Activated CD8-positive, alpha-beta memory T cell treated with anti-CD3 and anti-CD28 coated beads, Interleukin-2, amount 50 U/mL, for 24 hours (primary cell): ENCODE results near the gene IGFL4.
"Not testable (repeated sequence)": the region's sequence is repeated elsewhere in the genome, so short reads cannot be mapped to it uniquely, and the experiment has no call there.

ENCODE experiments used
- DNase-seq: peaks from one replicate; pipeline ENCODE4 v3.0.0-alpha.2; 2020; ENCODE audit errors: extremely low read depth

The IGFL4 gene

DNA sequence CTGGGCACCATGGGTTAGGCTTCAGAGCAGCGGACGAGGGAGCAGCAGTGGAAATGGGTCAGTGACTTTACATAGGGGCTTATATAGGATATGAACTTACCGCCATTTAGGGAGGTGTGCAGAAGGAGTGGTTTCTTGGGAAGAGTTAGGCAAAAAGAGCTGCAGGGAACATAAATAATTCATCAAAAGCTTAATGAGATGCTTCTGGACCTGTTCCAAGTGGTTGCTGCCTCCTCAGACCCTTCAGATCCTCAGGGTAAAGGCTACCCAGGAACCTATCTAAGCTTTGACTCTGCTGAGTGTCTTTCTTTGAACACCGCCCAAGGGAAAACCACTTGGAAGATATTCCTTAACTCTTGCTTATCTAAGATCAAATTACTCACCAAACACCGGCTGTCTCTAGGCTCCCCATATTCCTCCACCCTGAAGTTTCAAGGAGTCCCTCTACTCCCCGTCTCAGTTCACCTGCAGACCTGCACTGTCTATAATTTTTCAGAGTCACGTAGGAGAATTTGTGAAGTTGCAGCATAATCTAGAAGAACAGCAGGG, at the start of gene IGFL4:
Gene IGFL4, minus strand, starts transcription at position 51 of the 549 bp plus-strand sequence. Its CDS starts 40 bp downstream, at position 11.
- no peak for DNase-seq

- DNase-seq = no peak
Observed at GRCh38 chr19:46090444-46090843, 49.6 kb upstream of the IGFL4 start.

DNA sequence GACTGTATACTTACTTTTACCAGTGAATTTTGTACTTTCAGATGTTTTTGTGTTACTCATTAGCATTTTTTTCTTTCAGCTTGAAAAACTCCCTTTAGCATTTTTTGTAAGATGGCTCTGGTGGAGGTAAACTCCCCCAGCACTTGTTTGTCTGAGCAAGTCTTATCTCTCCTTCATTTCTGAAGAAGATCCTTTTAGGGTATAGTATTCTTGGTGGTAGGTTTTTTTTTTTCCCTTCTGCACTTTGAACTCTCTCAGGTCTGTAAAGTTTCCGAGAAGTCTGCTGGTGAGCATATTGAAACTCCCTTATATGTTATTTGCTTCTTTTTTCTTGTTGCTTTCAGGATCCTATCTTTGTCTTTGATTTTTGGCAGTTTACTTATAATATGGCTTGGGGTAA, 48.6 kb upstream of the IGFL4 start:
- DNase-seq = no peak

DNA sequence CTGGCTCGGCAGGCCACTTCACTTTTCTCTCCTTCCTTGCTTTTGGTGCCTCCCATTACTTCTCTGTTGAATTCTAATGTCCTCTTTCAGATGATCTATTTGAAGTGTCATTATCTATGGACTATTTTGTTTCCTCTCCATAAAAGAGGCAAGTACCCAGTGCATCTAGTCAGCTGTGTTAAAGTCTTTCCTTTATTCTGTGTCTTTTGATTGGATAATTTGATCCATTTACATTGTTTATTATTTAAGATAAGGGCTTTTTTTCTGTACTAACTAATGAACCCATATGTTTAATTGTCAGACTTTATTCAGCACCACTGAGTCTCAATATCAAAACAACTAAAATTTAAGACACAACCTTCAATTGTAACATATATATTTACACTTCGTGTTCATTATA, 47.3 kb upstream of the IGFL4 start:
- DNase-seq = no peak

DNA sequence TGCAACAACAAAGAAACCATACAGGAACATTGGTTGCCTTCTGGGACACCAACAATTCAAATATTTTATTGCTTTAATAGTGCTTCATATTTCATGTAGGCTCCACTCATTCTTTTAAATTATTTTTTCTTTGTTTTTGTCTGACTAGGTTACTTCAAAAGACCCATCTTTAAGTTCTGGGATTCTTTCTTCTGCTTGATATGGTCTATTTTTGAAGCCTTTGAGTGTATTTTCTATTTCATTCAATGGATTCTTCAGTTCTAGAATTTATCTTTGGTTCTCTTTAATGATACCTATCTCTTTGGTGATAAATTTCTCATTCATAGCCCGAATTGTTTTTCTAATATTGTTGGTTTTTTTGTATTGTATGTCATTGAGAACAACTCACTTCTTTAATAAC, 45.1 kb upstream of the IGFL4 start:
- DNase-seq = no peak

DNA sequence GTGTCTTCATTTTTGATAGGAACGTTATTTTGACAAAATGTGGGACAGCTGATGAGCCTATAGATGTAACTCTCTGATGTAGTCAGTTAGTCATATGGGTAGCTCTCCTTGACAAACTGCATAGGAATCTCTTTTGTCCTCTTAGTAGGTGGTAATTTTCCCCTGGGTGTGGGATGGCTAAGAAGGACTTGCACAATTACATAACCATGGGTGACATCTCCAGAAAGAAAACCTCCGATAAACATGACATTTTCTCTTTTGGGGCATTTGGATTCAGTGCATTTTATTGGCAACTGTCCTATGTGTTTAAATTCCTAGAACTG, 41.9 kb upstream of the IGFL4 start:
- no peak for DNase-seq

GRCh38 chr19:46081928-46082727, 41.3 kb upstream of the IGFL4 start:
- DNase-seq = no peak

DNA sequence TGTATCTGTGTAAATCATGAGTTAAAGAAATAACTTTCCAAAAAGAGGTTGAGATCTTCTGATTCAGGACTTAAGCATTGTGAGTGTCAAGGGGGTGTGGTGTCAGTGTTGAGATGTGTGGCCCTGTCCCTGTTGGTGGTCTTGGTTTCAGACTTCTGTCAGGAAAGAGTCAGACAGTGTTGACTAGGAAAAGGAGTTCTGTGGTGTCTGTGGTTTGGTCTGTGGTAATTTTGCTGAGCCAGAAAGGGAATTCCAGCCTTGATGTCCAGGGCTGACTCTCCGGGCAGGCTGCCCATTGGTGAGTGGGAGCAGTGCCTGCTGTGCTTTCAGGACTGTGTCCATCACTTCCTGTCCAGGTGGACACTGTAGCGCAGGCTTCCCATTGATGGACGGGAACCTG, 39.8 kb upstream of the IGFL4 start:
- DNase-seq = no peak

DNA sequence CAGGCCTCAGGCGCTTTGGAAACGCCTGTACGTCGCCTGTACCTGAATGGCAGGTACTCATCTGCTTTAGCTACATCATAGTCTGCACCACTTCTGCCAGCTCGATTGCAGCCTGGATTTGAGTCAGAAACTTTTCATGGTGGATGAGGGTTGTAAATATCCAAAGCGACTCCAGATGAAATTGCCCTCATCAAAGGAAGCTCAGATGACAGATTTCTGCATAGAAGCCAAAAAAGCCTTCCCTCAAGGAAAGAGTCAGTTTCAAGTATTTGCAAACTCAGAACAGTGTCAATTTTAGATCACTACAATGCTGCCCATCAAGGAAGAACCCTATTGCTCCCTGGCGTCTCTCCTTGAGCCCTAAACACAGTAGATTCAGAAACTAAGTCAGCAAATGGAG, 38.8 kb upstream of the IGFL4 start:
- no peak for DNase-seq

GRCh38 chr19:46078573-46079332, 38.0 kb upstream of the IGFL4 start:
- DNase-seq = not testable (repeated sequence)

DNA sequence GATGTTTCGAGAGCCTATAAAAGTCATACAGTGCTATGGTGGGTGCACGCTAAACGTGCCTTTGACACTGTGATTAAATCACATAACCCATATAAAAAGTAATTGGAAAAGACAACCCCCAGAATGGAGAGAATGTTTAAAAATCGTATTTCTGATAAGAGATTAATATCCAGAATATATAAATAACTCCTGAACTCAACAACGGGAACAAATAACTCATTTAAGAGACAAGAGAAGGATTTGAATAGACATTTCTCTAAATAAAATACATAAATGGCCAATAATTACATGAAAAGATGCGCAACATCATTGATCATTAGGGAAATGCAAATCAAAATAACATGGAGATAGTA, 37.0 kb upstream of the IGFL4 start:
- no peak for DNase-seq

DNA sequence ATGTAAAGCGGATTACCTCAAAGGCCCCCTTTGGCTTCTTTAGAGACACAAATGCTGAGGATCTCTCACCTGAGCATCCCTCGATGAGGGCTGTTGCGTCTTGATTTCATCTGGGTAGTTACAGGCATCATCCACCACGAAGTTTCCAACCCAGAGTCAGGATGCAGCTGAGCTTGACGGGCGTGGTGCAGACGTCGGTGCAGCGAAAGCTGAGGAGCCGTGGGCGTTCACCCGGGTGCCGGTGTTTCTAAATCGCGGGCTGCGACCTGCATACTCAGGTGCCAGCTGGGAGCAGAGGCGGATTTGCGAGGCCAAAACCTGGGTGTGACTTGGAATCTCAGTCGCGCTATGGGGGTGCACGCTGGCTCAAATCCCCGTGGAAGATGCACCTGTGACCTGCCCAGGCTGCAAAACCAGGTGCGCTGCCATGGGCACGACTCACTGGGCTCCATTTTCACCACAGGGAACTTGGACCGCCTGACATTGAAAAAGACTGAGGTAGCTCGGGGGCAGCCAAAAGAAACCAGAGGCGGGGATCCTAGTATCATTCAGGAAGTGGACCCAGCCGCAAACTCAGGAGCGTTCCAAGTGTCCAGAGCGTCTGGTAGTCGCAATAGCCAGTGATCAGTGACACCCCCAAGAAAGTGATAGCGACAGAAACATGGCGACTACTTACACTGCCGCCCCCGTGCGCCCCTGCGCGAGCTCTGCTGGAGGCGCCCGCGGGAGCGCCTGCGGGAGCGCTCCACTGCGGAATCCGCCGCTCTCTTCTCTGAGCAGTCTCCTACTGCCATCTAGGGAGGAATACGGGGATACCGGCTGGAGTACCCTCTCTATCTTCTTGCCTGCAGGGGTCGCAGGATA, 36.4 kb upstream of the IGFL4 start:
- no peak for DNase-seq

- no peak for DNase-seq
Observed at GRCh38 chr19:46076031-46076880, 35.5 kb upstream of the IGFL4 start.

DNA sequence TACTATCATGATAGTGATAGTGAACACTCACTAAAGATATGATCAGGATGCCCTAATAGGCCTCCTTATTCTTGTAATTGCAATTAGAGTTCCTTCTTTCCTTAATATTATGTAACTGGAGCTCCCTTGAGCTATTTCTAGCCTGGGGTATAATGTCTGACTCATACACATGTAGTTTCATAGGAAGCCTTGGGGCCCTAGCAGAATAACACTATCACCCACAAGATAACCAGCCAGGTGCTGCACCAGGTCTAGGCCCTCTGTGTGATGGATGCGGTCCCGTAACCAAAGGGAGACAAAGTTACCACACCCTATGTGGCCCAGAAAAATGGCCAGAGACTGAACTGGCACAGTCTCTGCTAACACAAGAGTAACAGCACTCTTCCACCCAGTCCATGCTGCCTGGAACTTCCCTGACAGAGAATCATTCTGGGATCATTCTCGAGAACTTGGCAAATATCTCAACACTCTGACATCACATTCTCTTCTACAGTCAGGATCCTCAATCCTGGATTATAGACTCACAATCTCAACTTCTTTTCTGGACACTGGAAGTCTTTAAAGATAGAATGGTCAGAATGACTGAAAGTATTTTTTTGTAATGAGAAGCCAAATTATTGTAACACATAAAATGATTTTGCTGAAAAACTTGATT, 32.6 kb upstream of the IGFL4 start:
- DNase-seq = no peak

- no peak for DNase-seq
Observed at GRCh38 chr19:46069806-46070341, 29.1 kb upstream of the IGFL4 start.

DNA sequence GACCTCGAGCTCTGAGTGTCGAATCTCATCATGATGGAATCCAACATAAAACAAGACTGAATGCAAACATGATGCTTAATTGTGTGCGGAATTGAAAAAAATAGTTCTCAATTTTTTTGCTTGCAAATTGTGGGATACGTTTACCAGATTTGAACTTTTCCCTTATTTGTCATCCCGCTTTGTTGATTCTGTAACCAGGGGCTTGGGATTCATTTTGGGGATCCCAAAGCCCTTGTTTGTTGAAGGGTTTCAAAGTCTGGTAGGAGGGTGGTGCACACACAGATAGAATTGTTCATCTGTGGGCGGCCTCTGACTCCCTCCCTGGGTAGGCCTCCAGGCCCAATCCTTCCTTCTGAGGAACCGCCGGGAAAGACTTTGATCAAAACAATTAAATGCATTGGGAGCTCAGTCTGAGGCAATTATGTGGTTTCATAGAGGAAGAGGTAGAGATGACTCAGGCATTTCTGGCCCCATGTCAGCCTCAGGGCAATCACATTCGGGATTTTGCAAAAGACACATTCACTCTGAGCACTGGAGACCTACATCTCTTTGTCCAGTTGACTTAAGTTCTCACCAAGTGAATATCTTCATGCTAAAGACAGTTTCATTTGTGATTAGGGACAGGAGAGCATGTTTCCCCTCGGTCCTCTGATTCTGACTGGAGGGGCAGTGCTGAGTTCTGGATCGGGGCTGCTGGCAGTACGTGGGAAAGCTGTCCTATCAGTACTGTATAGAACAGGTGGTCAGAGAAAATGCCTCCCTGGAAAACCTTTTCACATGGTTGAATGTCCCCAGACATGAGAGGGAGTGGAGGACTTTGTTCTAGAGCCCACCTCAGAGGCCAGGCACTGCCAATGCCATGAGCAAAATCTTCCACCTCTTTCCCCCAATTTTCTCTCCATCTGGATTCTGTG, 27.8 kb upstream of the IGFL4 start:
- no peak for DNase-seq

- no peak for DNase-seq
Observed at GRCh38 chr19:46067691-46068090, 26.9 kb upstream of the IGFL4 start.

DNA sequence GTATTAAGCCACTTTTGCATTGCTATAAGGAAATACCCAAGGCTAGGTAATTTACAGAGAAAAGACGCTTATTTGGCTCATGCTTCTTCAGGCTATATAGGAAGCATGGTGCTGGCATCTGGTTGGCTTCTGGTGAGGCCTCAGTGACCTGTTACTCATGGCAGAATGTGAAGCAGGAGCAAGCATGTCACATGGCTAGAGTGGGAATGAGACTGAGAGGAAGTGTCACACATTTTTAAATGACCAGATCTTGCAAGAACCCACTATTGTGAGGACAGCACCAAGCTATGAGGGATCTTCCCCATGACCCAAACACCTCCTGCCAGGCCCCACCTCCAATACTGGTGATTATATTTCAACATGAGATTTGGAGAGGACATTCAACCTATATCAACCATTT, 25.7 kb upstream of the IGFL4 start:
- DNase-seq = no peak

DNA sequence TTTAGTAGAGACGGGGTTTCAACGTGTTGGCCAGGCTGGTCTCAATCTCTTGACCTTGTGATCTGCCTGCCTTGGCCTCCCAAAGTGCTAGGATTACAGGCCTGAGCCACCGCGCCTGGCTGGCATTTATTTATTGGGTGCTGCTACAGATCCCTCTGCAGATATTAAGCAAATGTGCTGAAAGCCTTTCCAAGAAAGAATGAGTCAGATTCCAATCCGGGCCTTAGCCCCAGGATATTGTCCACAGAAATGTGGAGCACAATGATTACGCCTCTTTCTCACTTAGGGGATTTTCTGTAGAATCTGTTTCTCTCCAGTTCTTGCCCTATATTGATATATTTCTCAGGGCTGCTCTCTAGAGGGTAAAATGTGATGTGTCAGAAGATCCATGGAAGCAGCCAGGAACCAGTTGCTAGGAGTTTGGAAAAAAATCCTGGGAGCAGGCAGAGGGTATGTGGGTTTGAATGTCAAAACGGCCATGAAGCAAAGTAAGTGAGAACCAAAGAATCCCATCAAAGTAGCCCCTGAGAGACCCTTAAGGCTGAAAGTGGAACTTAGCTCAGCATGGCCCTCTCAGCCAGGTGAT, 24.8 kb upstream of the IGFL4 start:
- DNase-seq = no peak
